ENCODE results near the gene SLC9C1.

SLC9C1 gene

DNA sequence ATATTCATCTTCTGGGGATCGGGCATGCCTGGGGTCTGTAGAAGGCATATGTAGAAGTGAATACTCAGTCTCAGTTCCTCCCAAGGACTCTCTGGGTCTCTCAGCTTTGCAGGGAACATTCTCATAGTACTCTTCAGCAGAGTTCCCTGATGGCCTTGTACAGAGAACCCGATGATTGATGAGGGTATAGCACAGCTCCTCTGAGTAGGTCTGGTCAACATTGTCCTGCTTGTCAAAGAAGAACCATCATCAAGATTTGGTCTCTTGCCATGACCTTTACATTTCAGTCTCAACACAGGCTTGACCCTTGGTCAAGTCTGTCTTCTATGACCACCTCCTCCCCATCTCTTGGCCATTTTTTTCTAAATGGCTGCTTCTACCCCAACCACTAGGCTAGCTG lies 170.5 kb downstream of the SLC9C1 start:
- H3K9me3 ChIP-seq (ENCODE audit: insufficient read depth, low read length), result no peaks in the 10 kb centered on the region
- no peaks in the 10 kb centered on the region for H3K4me1 ChIP-seq (ENCODE audit: insufficient read depth, insufficient read length)
- H3K27me3 ChIP-seq (ENCODE audit: insufficient read depth, insufficient read length), result no peaks in the 10 kb centered on the region
- no peak overlapping the region for H3K4me3 ChIP-seq (ENCODE audit: insufficient read length, low read depth)
- no peak for DNase-seq (ENCODE audit: low read depth, low spot score)
- TF ChIP-seq YY1 (IDR thresholded peaks at IDR 0.05; ENCODE audit: insufficient read depth, insufficient read length) (no peak), ZNF274 (IDR thresholded peaks at IDR 0.05; ENCODE audit: low read depth, low read length) (no peak)
- H3K36me3 ChIP-seq (ENCODE audit: insufficient read depth, insufficient read length, low read length), result peaks cover 55% of the 10 kb centered on the region
- no peak overlapping the region for H3K9ac ChIP-seq (ENCODE audit: insufficient read length, low read depth)

DNA sequence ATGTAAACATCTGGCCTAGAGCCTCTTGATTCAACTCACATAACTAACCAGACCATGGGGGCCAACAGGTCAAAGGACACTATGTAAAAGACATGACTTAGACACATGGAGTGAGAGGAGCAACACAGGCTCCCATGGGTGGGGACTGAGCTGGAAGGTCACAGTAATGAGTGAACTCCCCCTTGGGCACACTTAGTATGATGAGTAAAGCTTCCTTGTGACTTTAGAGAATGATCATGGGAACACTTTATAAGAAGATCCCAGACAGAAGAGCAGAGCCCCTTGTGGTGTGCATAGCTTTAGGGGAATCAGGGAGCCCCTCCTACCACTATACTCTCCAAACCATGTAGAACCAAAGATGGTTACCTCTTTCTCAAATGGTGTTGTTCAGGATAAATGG lies 171.1 kb downstream of the SLC9C1 start:
- no peak overlapping the region for H3K4me3 ChIP-seq (ENCODE audit: insufficient read length, low read depth)
- H3K9me3 ChIP-seq (ENCODE audit: insufficient read depth, low read length), result no peaks in the 10 kb centered on the region
- H3K9ac ChIP-seq (ENCODE audit: insufficient read length, low read depth), result no peak overlapping the region
- no peaks in the 10 kb centered on the region for H3K4me1 ChIP-seq (ENCODE audit: insufficient read depth, insufficient read length)
- no peak for DNase-seq (ENCODE audit: low read depth, low spot score)
- TF ChIP-seq YY1 (IDR thresholded peaks at IDR 0.05; ENCODE audit: insufficient read depth, insufficient read length) (no peak), SUZ12 (IDR thresholded peaks at IDR 0.05; ENCODE audit: extremely low read depth, insufficient read depth, insufficient read length) (no peak), ZNF274 (IDR thresholded peaks at IDR 0.05; ENCODE audit: low read depth, low read length) (no peak)
- H3K36me3 ChIP-seq (ENCODE audit: insufficient read depth, insufficient read length, low read length), result peaks cover 57% of the 10 kb centered on the region
- H3K27me3 ChIP-seq (ENCODE audit: insufficient read depth, insufficient read length), result no peaks in the 10 kb centered on the region

DNA sequence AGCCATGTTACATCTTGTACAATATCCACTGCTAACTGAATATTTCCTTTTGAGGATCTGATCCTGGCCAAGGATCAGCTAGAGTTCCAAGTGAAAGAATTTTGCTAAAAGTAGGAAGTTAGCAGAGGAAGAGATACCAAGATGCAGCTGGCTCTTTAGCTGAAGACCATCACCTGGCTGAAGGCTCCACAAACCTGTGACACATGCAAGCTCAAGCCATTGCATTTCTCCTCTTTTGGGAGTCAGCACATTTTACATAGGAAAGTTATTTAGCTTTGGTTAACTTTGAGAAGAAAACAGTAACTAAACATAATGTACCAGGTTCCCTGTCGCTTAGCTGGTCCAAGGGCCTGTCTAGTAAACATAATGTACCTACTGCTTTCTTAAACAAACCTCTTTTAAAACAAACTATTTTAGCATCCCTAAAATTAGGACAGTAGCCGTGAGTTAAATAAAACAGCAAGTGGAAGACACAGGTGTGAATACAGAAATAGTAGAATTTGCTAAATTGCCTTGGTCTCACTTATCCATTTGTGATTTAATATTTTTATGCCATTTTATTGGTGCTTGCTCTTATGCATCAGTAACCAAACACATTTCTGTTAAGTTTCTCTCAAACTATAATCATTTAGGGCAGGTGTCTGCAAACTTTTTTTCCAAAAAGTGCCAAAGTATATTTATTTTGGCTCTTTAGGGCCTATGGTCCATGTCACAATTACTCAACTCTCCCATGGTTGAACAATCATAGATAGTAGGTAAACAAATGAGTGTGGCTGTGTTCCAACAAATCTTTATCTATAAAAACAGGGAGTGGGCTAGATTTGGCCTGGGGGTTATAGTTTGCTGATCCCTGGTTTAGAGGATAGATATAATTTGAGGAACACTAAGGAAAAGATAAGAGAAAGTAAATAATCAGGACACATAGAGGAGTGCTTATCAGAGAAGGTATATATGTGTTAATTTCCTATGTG lies 172.2 kb downstream of the SLC9C1 start:
- H3K9ac ChIP-seq (ENCODE audit: insufficient read length, low read depth), result no peak overlapping the region
- DNase-seq (ENCODE audit: low read depth, low spot score), result no peak
- no peak for TF ChIP-seq YY1 (IDR thresholded peaks at IDR 0.05; ENCODE audit: insufficient read depth, insufficient read length)
- TF ChIP-seq SUZ12 (IDR thresholded peaks at IDR 0.05; ENCODE audit: extremely low read depth, insufficient read depth, insufficient read length), result no peak
- no peak for TF ChIP-seq ZNF274 (IDR thresholded peaks at IDR 0.05; ENCODE audit: low read depth, low read length)
- H3K4me3 ChIP-seq (ENCODE audit: insufficient read length, low read depth), result no peak overlapping the region
- no peaks in the 10 kb centered on the region for H3K9me3 ChIP-seq (ENCODE audit: insufficient read depth, low read length)
- H3K27me3 ChIP-seq (ENCODE audit: insufficient read depth, insufficient read length), result no peaks in the 10 kb centered on the region
- H3K4me1 ChIP-seq (ENCODE audit: insufficient read depth, insufficient read length), result no peaks in the 10 kb centered on the region
- peaks cover 67% of the 10 kb centered on the region for H3K36me3 ChIP-seq (ENCODE audit: insufficient read depth, insufficient read length, low read length)

DNA sequence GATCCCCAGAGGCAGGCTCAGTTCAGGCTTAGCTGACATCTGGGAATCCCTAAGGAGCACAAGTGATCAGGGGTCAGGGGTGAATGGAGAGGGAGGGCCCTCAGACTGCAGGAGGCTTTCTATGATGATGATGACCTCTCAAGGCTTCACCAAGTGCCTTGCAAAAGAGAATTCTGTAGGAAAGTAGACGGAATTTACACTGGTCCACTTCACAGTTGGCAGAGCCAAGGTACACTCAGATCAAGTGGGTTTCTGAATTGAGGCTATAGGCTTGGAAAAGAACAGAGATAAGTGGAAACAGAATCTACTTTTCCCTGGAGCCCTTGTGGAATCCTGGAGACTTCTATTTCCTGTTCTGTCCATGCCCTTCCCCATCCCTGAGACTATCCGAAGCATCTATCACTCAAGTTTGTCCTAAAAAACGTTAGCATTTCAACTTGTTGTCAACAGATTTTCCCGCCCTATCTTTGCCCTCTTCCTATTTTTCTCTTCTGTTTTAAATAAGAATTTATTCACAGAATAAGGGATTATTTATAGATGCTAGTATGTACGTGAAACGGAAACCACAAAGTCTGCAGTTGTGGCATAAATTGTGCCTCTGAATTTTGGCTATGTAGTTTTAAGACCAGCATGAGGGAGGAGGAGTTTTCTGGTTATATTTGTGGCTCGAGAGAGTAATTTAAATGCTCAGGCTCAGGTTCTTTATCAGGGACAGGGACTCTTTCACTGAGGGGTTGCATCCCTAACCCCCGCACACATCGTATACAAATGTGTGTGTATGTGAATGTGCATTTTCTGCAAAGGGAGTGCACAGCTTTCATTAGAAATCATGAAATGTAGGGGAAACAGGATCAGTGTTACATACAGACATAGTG lies 173.8 kb downstream of the SLC9C1 start:
- no peaks in the 10 kb centered on the region for H3K27me3 ChIP-seq (ENCODE audit: insufficient read depth, insufficient read length)
- no peak overlapping the region for H3K9ac ChIP-seq (ENCODE audit: insufficient read length, low read depth)
- H3K9me3 ChIP-seq (ENCODE audit: insufficient read depth, low read length), result no peaks in the 10 kb centered on the region
- TF ChIP-seq YY1 (IDR thresholded peaks at IDR 0.05; ENCODE audit: insufficient read depth, insufficient read length) (no peak), ZNF274 (IDR thresholded peaks at IDR 0.05; ENCODE audit: low read depth, low read length) (no peak), SUZ12 (IDR thresholded peaks at IDR 0.05; ENCODE audit: extremely low read depth, insufficient read depth, insufficient read length) (no peak)
- H3K4me3 ChIP-seq (ENCODE audit: insufficient read length, low read depth), result no peak overlapping the region
- no peaks in the 10 kb centered on the region for H3K4me1 ChIP-seq (ENCODE audit: insufficient read depth, insufficient read length)
- peaks cover 78% of the 10 kb centered on the region for H3K36me3 ChIP-seq (ENCODE audit: insufficient read depth, insufficient read length, low read length)
- no peak for DNase-seq (ENCODE audit: low read depth, low spot score)

DNA sequence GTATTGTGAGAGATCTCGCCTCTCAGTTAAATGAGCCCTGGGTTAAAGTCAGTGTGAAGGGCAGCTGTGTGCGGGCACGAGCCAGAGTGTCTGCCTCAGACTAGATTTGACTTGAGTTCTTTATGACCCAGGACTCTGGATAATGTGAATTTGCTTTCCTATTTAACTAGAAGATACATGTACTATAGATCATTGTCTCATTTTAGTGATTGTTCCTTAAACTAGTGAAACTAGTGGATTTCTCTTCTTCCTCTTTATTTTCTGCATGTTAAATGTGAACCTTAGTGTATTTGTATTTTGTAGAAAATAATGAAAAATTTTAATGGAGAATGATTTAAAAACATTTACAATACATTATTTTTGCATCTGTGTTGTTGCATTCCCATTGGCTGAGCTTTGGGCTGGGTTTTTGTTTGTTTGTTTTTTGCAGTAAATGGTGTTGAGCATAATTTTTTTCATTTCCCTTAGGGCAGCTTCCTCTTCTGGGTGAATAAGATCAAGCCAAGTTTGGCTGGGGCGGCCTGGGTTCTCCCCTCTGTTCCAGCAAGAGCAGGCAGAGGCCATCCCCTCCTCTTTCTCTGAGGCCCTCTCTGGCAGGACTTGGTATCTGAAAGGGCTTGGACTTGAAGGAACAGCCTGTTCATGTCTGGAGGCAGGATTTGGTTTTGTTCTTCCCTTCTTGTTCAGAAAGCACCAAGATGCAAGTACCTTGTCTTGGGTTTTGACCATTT lies 176.0 kb downstream of the SLC9C1 start:
- no peak overlapping the region for H3K9ac ChIP-seq (ENCODE audit: insufficient read length, low read depth)
- H3K4me3 ChIP-seq (ENCODE audit: insufficient read length, low read depth), result no peak overlapping the region
- no peaks in the 10 kb centered on the region for H3K9me3 ChIP-seq (ENCODE audit: insufficient read depth, low read length)
- TF ChIP-seq ZNF274 (IDR thresholded peaks at IDR 0.05; ENCODE audit: low read depth, low read length) (no peak), SUZ12 (IDR thresholded peaks at IDR 0.05; ENCODE audit: extremely low read depth, insufficient read depth, insufficient read length) (no peak), YY1 (IDR thresholded peaks at IDR 0.05; ENCODE audit: insufficient read depth, insufficient read length) (no peak)
- no peak for DNase-seq (ENCODE audit: low read depth, low spot score)
- H3K4me1 ChIP-seq (ENCODE audit: insufficient read depth, insufficient read length), result no peaks in the 10 kb centered on the region
- no peaks in the 10 kb centered on the region for H3K27me3 ChIP-seq (ENCODE audit: insufficient read depth, insufficient read length)
- H3K36me3 ChIP-seq (ENCODE audit: insufficient read depth, insufficient read length, low read length), result peaks cover 81% of the 10 kb centered on the region

DNA sequence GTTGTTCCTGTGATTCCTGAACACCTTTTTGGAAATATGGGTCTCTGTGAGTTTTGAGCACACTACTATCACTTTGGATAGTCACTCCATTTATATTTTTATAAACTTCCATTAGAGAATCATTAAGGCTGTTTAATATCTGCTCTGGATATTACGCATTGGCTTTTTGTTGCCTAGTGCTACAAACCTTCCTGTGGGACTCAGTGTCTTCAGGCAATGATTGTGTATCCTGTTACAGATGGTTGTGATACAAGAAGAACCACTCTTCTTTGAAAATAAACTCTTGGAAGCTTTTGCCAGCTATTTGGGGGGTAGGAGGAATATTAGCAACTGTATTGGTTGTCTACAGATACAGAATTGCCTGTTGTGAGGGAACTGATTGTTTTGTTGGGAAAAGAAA lies 176.6 kb downstream of the SLC9C1 start:
- no peak for TF ChIP-seq YY1 (IDR thresholded peaks at IDR 0.05; ENCODE audit: insufficient read depth, insufficient read length)
- TF ChIP-seq ZNF274 (IDR thresholded peaks at IDR 0.05; ENCODE audit: low read depth, low read length), result no peak
- TF ChIP-seq SUZ12 (IDR thresholded peaks at IDR 0.05; ENCODE audit: extremely low read depth, insufficient read depth, insufficient read length), result no peak
- H3K9me3 ChIP-seq (ENCODE audit: insufficient read depth, low read length), result no peaks in the 10 kb centered on the region
- H3K4me3 ChIP-seq (ENCODE audit: insufficient read length, low read depth), result no peak overlapping the region
- DNase-seq (ENCODE audit: low read depth, low spot score), result no peak
- H3K36me3 ChIP-seq (ENCODE audit: insufficient read depth, insufficient read length, low read length), result peaks cover 82% of the 10 kb centered on the region
- no peaks in the 10 kb centered on the region for H3K4me1 ChIP-seq (ENCODE audit: insufficient read depth, insufficient read length)
- no peaks in the 10 kb centered on the region for H3K27me3 ChIP-seq (ENCODE audit: insufficient read depth, insufficient read length)
- H3K9ac ChIP-seq (ENCODE audit: insufficient read length, low read depth), result no peak overlapping the region
